Measurements from ENCODE around the gene CFDP1. TPM values are rescaled to one million over a fixed set of nuclear protein-coding genes. Genes with fewer than 3 reads are reported as not detected.
A peak's percentile ranks its signal among the peaks of the same experiment; 100 is the strongest.

The CFDP1 gene
- total and polyA plus RNA-seq, 4 donors, result 44.8 to 105 (median 64.1) TPM

- Histone ChIP-seq H3K9me3 (ENCODE audit: control insufficient read depth in 4 of 4, insufficient read depth in 3 of 4, low read length in 3 of 4) (no peaks in the 10 kb centered on the region), H3K27me3 (ENCODE audit: control insufficient read depth in 3 of 3, insufficient read depth in 3 of 3, low read length in 2 of 3) (no peaks in the 10 kb centered on the region), H3K36me3 (ENCODE audit: control insufficient read depth in 4 of 4, insufficient read depth in 4 of 4, low read length in 4 of 4) (peaks cover 5 to 15% (median 8%) of the 10 kb centered on the region in 4 donors), H3K27ac (ENCODE audit: low read depth in 1 of 2, low read length in 1 of 2) (peak overlapping the region in 1 of 2 donors; percentile 48), H3K9ac (ENCODE audit: insufficient read depth in 1 of 2, low read length in 2 of 2) (no peak overlapping the region), H3K4me1 (ENCODE audit: control insufficient read depth in 5 of 5, insufficient read depth in 5 of 5, low read length in 5 of 5) (peaks cover 0 to 13% (median 0%) of the 10 kb centered on the region in 5 donors), H3K4me3 (no peak overlapping the region)
- DNase-seq, result no peak
- ATAC-seq (ENCODE audit: insufficient read depth, low FRiP score), result peak; percentile 45
- 82 to 90% methylated on average over 5 of the region's 5 CpGs for WGBS, 2 donors
- TF ChIP-seq, protein P1, sequence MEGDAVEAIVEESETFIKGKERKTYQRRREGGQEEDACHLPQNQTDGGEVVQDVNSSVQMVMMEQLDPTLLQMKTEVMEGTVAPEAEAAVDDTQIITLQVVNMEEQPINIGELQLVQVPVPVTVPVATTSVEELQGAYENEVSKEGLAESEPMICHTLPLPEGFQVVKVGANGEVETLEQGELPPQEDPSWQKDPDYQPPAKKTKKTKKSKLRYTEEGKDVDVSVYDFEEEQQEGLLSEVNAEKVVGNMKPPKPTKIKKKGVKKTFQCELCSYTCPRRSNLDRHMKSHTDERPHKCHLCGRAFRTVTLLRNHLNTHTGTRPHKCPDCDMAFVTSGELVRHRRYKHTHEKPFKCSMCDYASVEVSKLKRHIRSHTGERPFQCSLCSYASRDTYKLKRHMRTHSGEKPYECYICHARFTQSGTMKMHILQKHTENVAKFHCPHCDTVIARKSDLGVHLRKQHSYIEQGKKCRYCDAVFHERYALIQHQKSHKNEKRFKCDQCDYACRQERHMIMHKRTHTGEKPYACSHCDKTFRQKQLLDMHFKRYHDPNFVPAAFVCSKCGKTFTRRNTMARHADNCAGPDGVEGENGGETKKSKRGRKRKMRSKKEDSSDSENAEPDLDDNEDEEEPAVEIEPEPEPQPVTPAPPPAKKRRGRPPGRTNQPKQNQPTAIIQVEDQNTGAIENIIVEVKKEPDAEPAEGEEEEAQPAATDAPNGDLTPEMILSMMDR (IDR thresholded peaks at IDR 0.05; ENCODE audit: control extremely low read depth, extremely low read depth), result no peak
These were observed 145.6 kb downstream of the CFDP1 start for GRCh38 chr16:75287708-75288107.

DNA sequence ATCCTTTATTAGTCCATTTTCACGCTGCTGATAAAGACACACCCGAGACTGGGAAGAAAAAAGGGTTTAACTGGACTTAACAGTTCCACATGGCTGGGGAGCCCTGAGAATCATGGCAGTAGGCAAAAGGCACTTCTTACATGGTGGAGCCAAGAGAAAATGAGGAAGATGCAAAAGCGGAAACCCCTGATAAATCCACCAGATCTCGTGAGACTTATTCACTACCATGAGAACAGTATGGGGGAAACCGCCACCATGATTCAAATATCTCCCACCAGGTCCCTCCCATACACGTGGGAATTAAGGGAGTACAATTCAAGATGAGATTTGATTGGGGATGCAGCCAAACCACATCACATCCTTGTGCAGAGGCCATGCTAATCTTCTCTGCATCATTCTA, 146.9 kb downstream of the CFDP1 start:
- Histone ChIP-seq H3K27me3 (ENCODE audit: control insufficient read depth in 3 of 3, insufficient read depth in 3 of 3, low read length in 2 of 3) (no peaks in the 10 kb centered on the region), H3K9ac (ENCODE audit: insufficient read depth in 1 of 2, low read length in 2 of 2) (no peak overlapping the region), H3K27ac (ENCODE audit: low read depth in 1 of 2, low read length in 1 of 2) (no peak overlapping the region), H3K4me1 (ENCODE audit: control insufficient read depth in 5 of 5, insufficient read depth in 5 of 5, low read length in 5 of 5) (peaks cover 0 to 13% (median 0%) of the 10 kb centered on the region in 5 donors), H3K9me3 (ENCODE audit: control insufficient read depth in 4 of 4, insufficient read depth in 3 of 4, low read length in 3 of 4) (no peaks in the 10 kb centered on the region), H3K36me3 (ENCODE audit: control insufficient read depth in 4 of 4, insufficient read depth in 4 of 4, low read length in 4 of 4) (peaks cover 0 to 9% (median 3%) of the 10 kb centered on the region in 4 donors), H3K4me3 (no peak overlapping the region)
- 88 to 92% methylated on average over 6 of the region's 6 CpGs for WGBS, 2 donors
- TF ChIP-seq, protein P1 (IDR thresholded peaks at IDR 0.05; ENCODE audit: control extremely low read depth, extremely low read depth), result no peak
- DNase-seq (no peak), ATAC-seq (ENCODE audit: insufficient read depth, low FRiP score) (no peak)

DNA sequence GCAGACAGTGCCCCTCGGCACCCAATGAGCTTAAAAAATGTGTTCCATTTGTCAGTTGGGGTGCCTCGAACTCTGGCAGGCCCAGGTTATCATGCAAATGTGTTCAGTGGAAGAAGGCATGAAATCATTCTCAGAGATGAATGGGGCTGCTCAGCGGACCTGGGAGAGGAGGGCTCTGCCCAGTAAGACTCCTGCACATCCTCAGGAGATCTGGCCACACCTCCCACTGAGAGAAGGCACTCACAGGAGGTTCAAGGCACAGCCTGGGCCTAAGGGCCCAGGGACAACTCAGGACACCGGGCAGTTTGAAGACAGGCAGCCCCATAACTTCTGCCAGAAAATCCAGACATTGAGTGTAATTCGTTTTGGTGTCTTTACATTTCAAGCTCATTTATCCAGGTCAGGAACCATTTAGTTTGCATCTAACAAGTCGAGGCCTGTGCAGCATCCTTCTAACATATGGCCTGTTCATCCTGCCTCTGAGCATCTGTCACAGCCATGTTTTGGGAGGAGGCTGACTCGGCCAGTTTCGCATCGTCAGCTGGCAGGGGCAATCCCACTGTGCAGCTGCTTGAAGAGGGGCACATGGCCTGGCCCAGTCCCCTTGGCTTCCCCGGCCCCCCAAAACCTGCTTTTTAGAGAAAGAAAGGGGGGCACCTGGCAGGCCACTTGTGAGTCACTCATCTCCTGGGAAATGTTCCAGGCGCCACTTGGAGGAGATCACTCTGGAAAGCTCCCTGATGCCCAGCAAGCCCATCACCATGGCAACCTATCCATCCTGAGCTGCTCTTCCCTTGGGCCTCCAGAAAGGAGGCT, 150.6 kb downstream of the CFDP1 start:
- no peaks in the 10 kb centered on the region for H3K27me3 ChIP-seq (ENCODE audit: control insufficient read depth in 3 of 3, insufficient read depth in 3 of 3, low read length in 2 of 3)
- 93% methylated on average over 11 of the region's 11 CpGs for WGBS, 2 donors
- H3K36me3 ChIP-seq (ENCODE audit: control insufficient read depth in 4 of 4, insufficient read depth in 4 of 4, low read length in 4 of 4), result no peaks in the 10 kb centered on the region
- DNase-seq (no peak), ATAC-seq (ENCODE audit: insufficient read depth, low FRiP score) (no peak)
- peaks cover 0 to under 1% (median 0%) of the 10 kb centered on the region in 5 donors for H3K4me1 ChIP-seq (ENCODE audit: control insufficient read depth in 5 of 5, insufficient read depth in 5 of 5, low read length in 5 of 5)
- H3K4me3 ChIP-seq, result no peak overlapping the region
- no peak overlapping the region for H3K9ac ChIP-seq (ENCODE audit: insufficient read depth in 1 of 2, low read length in 2 of 2)
- no peaks in the 10 kb centered on the region for H3K9me3 ChIP-seq (ENCODE audit: control insufficient read depth in 4 of 4, insufficient read depth in 3 of 4, low read length in 3 of 4)
- TF ChIP-seq, protein P1 (IDR thresholded peaks at IDR 0.05; ENCODE audit: control extremely low read depth, extremely low read depth), result no peak
- H3K27ac ChIP-seq (ENCODE audit: low read depth in 1 of 2, low read length in 1 of 2), result no peak overlapping the region
